Astrocyte (in vitro differentiated cells and primary cell): ENCODE data around the gene LTC4S.
A peak's percentile ranks its signal among the peaks of the same experiment; 100 is the strongest.

Source experiments
- CTCF ChIP-seq: IDR thresholded peaks from 2 replicates; pipeline ENCODE4 v1.5.1; 2011; ENCODE audit warnings: low read depth, mild to moderate bottlenecking, inconsistent platforms, low read length, moderate library complexity; ENCODE audit not compliant: insufficient read depth
- EZH2 ChIP-seq: IDR thresholded peaks from 2 replicates; pipeline ENCODE4 v1.6.1; 2012; ENCODE audit warnings: mild to moderate bottlenecking, low read length, inconsistent platforms; ENCODE audit not compliant: insufficient read depth

- peak; percentile 96 for TF ChIP-seq CTCF
- TF ChIP-seq EZH2 = no peak
These were observed 30.4 kb upstream of the LTC4S start for GRCh38 chr5:179763215-179763945.
